H9 (cell line): ENCODE results near the gene GNL3. TPM values are rescaled to one million over a fixed set of nuclear protein-coding genes. Genes with fewer than 3 reads are reported as not detected.

Experiments used
- DNase-seq: peaks from one replicate; pipeline ENCODE4 v3.0.0-alpha.2; 2017
- H2AFZ ChIP-seq: one replicate; pipeline ENCODE4 v1.6.1; 2013; ENCODE audit warnings: mild to moderate bottlenecking, low read length, control low read depth, moderate library complexity
- H2AK5ac ChIP-seq: 2 replicates; pipeline ENCODE4 v1.6.1; 2013; ENCODE audit warnings: low read length, control low read depth, mixed read lengths; ENCODE audit not compliant: insufficient read length
- H2BK120ac ChIP-seq: one replicate; pipeline ENCODE4 v1.6.1; 2013; ENCODE audit warnings: low read depth, mild to moderate bottlenecking, low read length, control low read depth, inconsistent platforms; ENCODE audit not compliant: poor library complexity, severe bottlenecking
- H2BK12ac ChIP-seq: 2 replicates; pipeline ENCODE4 v1.6.1; 2013; ENCODE audit warnings: low read length, control low read depth, mixed read lengths, low read depth; ENCODE audit not compliant: insufficient read length
- H2BK15ac ChIP-seq: 2 replicates; pipeline ENCODE4 v1.6.1; 2013; ENCODE audit warnings: low read depth, low read length, control low read depth
- H2BK20ac ChIP-seq: one replicate; pipeline ENCODE4 v1.6.1; 2013; ENCODE audit warnings: low read depth, mild to moderate bottlenecking, low read length, control low read depth, inconsistent platforms; ENCODE audit not compliant: poor library complexity, severe bottlenecking
- H2BK5ac ChIP-seq: 2 replicates; pipeline ENCODE4 v1.6.1; 2013; ENCODE audit warnings: low read length, control low read depth, mixed read lengths; ENCODE audit not compliant: insufficient read length
- H3K14ac ChIP-seq: 2 replicates; pipeline ENCODE4 v1.6.1; 2013; ENCODE audit warnings: low read length, control low read depth; ENCODE audit not compliant: insufficient read depth
- H3K18ac ChIP-seq: 2 replicates; pipeline ENCODE4 v1.6.1; 2013; ENCODE audit warnings: low read depth, mild to moderate bottlenecking, mixed read lengths, low read length, control low read depth; ENCODE audit not compliant: insufficient read length
- H3K23ac ChIP-seq: 2 replicates; pipeline ENCODE4 v1.6.1; 2013; ENCODE audit warnings: low read length, control low read depth, mixed read lengths, low read depth; ENCODE audit not compliant: insufficient read length
- H3K23me2 ChIP-seq: 2 replicates; pipeline ENCODE4 v1.6.1; 2013; ENCODE audit warnings: low read depth, mild to moderate bottlenecking, mixed read lengths, low read length, control low read depth; ENCODE audit not compliant: insufficient read length, poor library complexity, severe bottlenecking
- H3K27ac ChIP-seq: 2 replicates; pipeline ENCODE4 v1.5.1; 2013; ENCODE audit warnings: low read length, control low read depth, mixed read lengths, low read depth; ENCODE audit not compliant: insufficient read length
- H3K27me3 ChIP-seq: 2 replicates; pipeline ENCODE4 v1.6.1; 2013; ENCODE audit warnings: low read length, control low read depth, inconsistent platforms; ENCODE audit not compliant: insufficient read depth
- H3K4ac ChIP-seq: 2 replicates; pipeline ENCODE4 v1.6.1; 2013; ENCODE audit warnings: low read depth, mild to moderate bottlenecking, control low read depth, inconsistent platforms, low read length, moderate library complexity
- H3K4me1 ChIP-seq: 2 replicates; pipeline ENCODE4 v1.6.1; 2013; ENCODE audit warnings: low read length, control low read depth, inconsistent platforms; ENCODE audit not compliant: insufficient read depth
- H3K4me2 ChIP-seq: 2 replicates; pipeline ENCODE4 v1.6.1; 2013; ENCODE audit warnings: low read length, control low read depth, mixed read lengths; ENCODE audit not compliant: insufficient read length, insufficient read depth
- H3K56ac ChIP-seq: 2 replicates; pipeline ENCODE4 v1.6.1; 2013; ENCODE audit warnings: low read depth, mild to moderate bottlenecking, mixed read lengths, low read length, control low read depth; ENCODE audit not compliant: insufficient read length
- H3K79me1 ChIP-seq: 2 replicates; pipeline ENCODE4 v1.6.1; 2013; ENCODE audit warnings: low read depth, mild to moderate bottlenecking, moderate library complexity, low read length, control low read depth, inconsistent platforms; ENCODE audit not compliant: insufficient read depth, poor library complexity, severe bottlenecking
- H3K79me2 ChIP-seq: 2 replicates; pipeline ENCODE4 v1.6.1; 2013; ENCODE audit warnings: low read length, control low read depth, inconsistent platforms; ENCODE audit not compliant: insufficient read depth
- H3K9ac ChIP-seq: 2 replicates; pipeline ENCODE4 v1.6.1; 2013; ENCODE audit warnings: low read length, control low read depth, mixed read lengths; ENCODE audit not compliant: insufficient read length; ENCODE audit errors: extremely low read depth
- H3K9me3 ChIP-seq: one replicate; pipeline ENCODE4 v1.6.1; 2013; ENCODE audit warnings: low read depth, low read length, inconsistent platforms; ENCODE audit not compliant: control insufficient read depth
- H3T11ph ChIP-seq: one replicate; pipeline ENCODE4 v1.6.1; 2013; ENCODE audit warnings: mild to moderate bottlenecking, low read length, control low read depth, inconsistent platforms
- H4K20me1 ChIP-seq: one replicate; pipeline ENCODE4 v1.6.1; 2013; ENCODE audit not compliant: control insufficient read depth, insufficient read length, insufficient read depth
- H4K5ac ChIP-seq: 2 replicates; pipeline ENCODE4 v1.6.1; 2013; ENCODE audit warnings: low read depth, mild to moderate bottlenecking, mixed read lengths, low read length, control low read depth; ENCODE audit not compliant: insufficient read length
- H4K8ac ChIP-seq: replicated peaks from 2 replicates; pipeline ENCODE4 v1.6.1; 2013; ENCODE audit warnings: low read length, control low read depth, mixed read lengths, low read depth; ENCODE audit not compliant: insufficient read length
- H4K91ac ChIP-seq: 2 replicates; pipeline ENCODE4 v1.6.1; 2013; ENCODE audit warnings: low read depth, mild to moderate bottlenecking, moderate library complexity, mixed read lengths, low read length, control low read depth; ENCODE audit not compliant: insufficient read length
- H3K27ac Mint-ChIP-seq, 3 experiments: 2 replicates in 2 of 3; 3 replicates in 1 of 3; pipeline ENCODE4 v1.8.0; 2020 to 2021; ENCODE audit warnings: mixed read lengths in 3 of 3, mild to moderate bottlenecking in 1 of 3, moderate library complexity in 1 of 3
- H3K27me3 Mint-ChIP-seq: 2 replicates; pipeline ENCODE4 v1.8.0; 2021; ENCODE audit warnings: low read depth, mild to moderate bottlenecking, moderate library complexity, mixed read lengths
- H3K36me3 Mint-ChIP-seq, 3 experiments: 2 replicates in 2 of 3; 3 replicates in 1 of 3; pipeline ENCODE4 v1.8.0; 2020 to 2021; ENCODE audit warnings: low read depth in 3 of 3, mixed read lengths in 3 of 3; ENCODE audit not compliant: insufficient read depth in 1 of 3
- H3K4me1 Mint-ChIP-seq, 2 experiments: 2 replicates each; pipeline ENCODE4 v1.8.0; 2020; ENCODE audit warnings: mixed read lengths in 2 of 2
- H3K4me3 Mint-ChIP-seq, 2 experiments: 2 replicates in 1 of 2; 3 replicates in 1 of 2; pipeline ENCODE4 v1.8.0; 2020 to 2021; ENCODE audit warnings: mild to moderate bottlenecking in 2 of 2, mixed read lengths in 2 of 2, moderate library complexity in 1 of 2
- H3K9me3 Mint-ChIP-seq, 2 experiments: 2 replicates in 1 of 2; 3 replicates in 1 of 2; pipeline ENCODE4 v1.8.0; 2020; ENCODE audit warnings: mild to moderate bottlenecking in 2 of 2, mixed read lengths in 2 of 2, moderate library complexity in 1 of 2
- CTCF ChIP-seq: fragments of 200-600 bp; sonication (generic); conservative IDR thresholded peaks from 3 replicates; pipeline ENCODE4 v1.8.0; 2021; ENCODE audit warnings: antibody characterized with exemption, mild to moderate bottlenecking
- WGBS: extraction: QIAGEN DNeasy Blood & Tissue Kit; methylation state at CpG from one replicate; pipeline ENCODE4 v1.1.7; 2013; ENCODE audit warnings: missing lambda C conversion rate, low lambda C conversion rate, mixed read lengths; ENCODE audit not compliant: insufficient read length; ENCODE audit errors: extremely low coverage; 5-methylcytosine and 5-hydroxymethylcytosine counted together
- total RNA-seq: library from RNA; stranded (reverse); gene quantifications from 2 replicates; pipeline ENCODE4 v1.2.1, GENCODE V29; 2021

GNL3 gene
- total RNA-seq, 1 experiment from 2014 or later, result 250 TPM

- Histone ChIP-seq H4K91ac (no peak overlapping the region), H4K8ac (no peak overlapping the region), H3T11ph (no peak overlapping the region), H3K79me2 (no peaks in the 10 kb centered on the region), H3K27ac (no peak overlapping the region), H3K4me2 (no peak overlapping the region), H2AFZ (no peak overlapping the region), H2BK20ac (no peak overlapping the region), H2BK5ac (no peak overlapping the region), H3K14ac (no peak overlapping the region), H3K4me1 (no peaks in the 10 kb centered on the region), H3K9me3 (no peaks in the 10 kb centered on the region), H2BK120ac (no peak overlapping the region), H3K27me3 (no peaks in the 10 kb centered on the region), H3K23me2 (no peaks in the 10 kb centered on the region), H3K23ac (no peak overlapping the region), H4K5ac (no peak overlapping the region), H2BK15ac (no peak overlapping the region), H2BK12ac (no peak overlapping the region), H3K9ac (no peak overlapping the region), H3K56ac (no peak overlapping the region), H3K4ac (no peak overlapping the region), H2AK5ac (no peak overlapping the region), H3K18ac (no peak overlapping the region), H4K20me1 (no peaks in the 10 kb centered on the region), H3K79me1 (no peaks in the 10 kb centered on the region)
- Mint-ChIP-seq H3K4me3 (no peak overlapping the region), H3K36me3 (peaks cover 14 to 19% (median 14%) of the 10 kb centered on the region in 3 experiments), H3K4me1 (no peaks in the 10 kb centered on the region), H3K9me3 (peaks cover 5 to 8% of the 10 kb centered on the region in 2 experiments), H3K27ac (no peak overlapping the region; a peak in 1 of 7 replicates), H3K27me3 (no peaks in the 10 kb centered on the region)
- WGBS, result no CpG with 5 or more reads among the region's 5 CpGs
- no peak for DNase-seq
- no peak for TF ChIP-seq CTCF
Observed at GRCh38 chr3:52723935-52724334, 38.1 kb downstream of the GNL3 start.
